Measurements from ENCODE around the gene COX19. TPM values are rescaled to one million over a fixed set of nuclear protein-coding genes. Genes with fewer than 3 reads are reported as not detected.

The COX19 gene
- total RNA-seq, 1 experiment from 2014 or later, result 28.9 TPM

DNA sequence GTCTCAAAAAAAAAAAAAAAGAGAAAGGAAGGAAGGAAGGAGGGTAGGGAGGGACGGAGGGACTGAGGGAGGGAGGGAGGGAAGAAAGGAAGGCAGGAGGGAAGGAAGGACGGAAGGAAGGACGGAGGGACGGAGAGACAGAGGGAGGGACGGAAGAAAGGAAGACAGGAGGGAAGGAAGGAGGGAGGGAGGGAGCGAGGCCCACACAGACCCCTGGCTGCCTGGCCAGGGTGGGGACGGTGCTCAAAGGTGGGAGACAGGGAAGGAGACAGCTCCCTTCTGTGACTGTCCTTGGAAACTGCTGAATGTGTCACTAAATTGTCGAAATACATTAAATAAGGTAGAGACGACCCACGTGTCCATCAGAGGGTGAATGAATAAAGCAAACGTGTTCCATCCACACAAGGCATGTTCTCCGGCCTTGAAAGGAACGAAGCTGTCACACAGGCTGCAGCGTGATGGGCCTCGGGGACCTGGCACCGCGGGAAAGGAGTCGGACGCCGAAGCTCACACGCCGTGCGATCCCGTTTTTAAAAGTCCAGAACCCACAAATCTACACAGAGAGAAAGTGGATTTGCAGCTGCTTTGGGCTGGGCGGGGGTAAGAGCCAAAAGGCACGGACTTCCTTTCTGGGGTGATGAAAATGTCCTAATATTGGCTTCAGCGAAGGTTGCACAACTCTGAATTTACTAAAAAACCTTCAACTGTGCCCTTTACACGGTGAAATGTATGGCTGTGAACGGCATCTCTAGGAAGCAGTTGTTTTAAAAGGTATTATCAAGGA lies 44.2 kb downstream of the COX19 start:
- Histone ChIP-seq H2AFZ (no peak overlapping the region), H3K4me2 (no peak overlapping the region), H3K36me3 (ENCODE audit: low read depth) (no peaks in the 10 kb centered on the region), H3F3A (ENCODE audit: insufficient read depth, low read depth) (peaks cover 6% of the 10 kb centered on the region; the same call in 1 of the 2 replicates), H3K9me3 (ENCODE audit: insufficient read depth, low read depth) (no peaks in the 10 kb centered on the region), H3K4me1 (replicated peaks; ENCODE audit: insufficient read depth) (peaks cover 6% of the 10 kb centered on the region), H3K27ac (no peak overlapping the region), H3K4me3 (no peak overlapping the region), H3K9me2 (ENCODE audit: insufficient read depth) (no peaks in the 10 kb centered on the region), H4K20me1 (ENCODE audit: insufficient read depth) (no peaks in the 10 kb centered on the region), H3K27me3 (ENCODE audit: insufficient read depth, low read depth) (no peaks in the 10 kb centered on the region), H3K79me2 (ENCODE audit: low read depth) (no peaks in the 10 kb centered on the region)
- TF ChIP-seq EZH2 (IDR thresholded peaks at IDR 0.05; ENCODE audit: low read depth) (no peak), CTCF (conservative IDR thresholded peaks at IDR 0.05) (no peak)
- DNase-seq, result no peak
- BruUV-seq (replicated peaks), result no TSS peak
- ChIA-PET POLR2A (ENCODE audit: unreplicated experiment) (no interaction called here), CTCF (no interaction called here)
- intact Hi-C loops (cut with micrococcal nuclease; ENCODE audit: unreplicated experiment), result no loop called here

- no peaks in the 10 kb centered on the region; the same call in 1 of the 2 replicates for H3F3A ChIP-seq (ENCODE audit: insufficient read depth, low read depth)
- H3K4me2 ChIP-seq, result no peak overlapping the region
- H3K27ac ChIP-seq, result no peak overlapping the region
- H3K4me1 ChIP-seq (replicated peaks; ENCODE audit: insufficient read depth), result no peaks in the 10 kb centered on the region
- no peaks in the 10 kb centered on the region for H3K9me3 ChIP-seq (ENCODE audit: insufficient read depth, low read depth)
- H3K79me2 ChIP-seq (ENCODE audit: low read depth), result no peaks in the 10 kb centered on the region
- no TSS peak for BruUV-seq (replicated peaks)
- no peaks in the 10 kb centered on the region for H4K20me1 ChIP-seq (ENCODE audit: insufficient read depth)
- ChIA-PET POLR2A (ENCODE audit: unreplicated experiment) (interaction anchor here (0.6 kb wide), 1 partner anchor 37 kb away, joined by 19 read pairs; no protein-coding TSS in a partner anchor), CTCF (interaction anchor here (0.5 to 0.7 kb wide), 2 partner anchors 23 to 254 kb away, joined by 4 to 6 read pairs; no protein-coding TSS in a partner anchor)
- intact Hi-C loops (cut with micrococcal nuclease; ENCODE audit: unreplicated experiment), result no loop called here
- no peak overlapping the region for H2AFZ ChIP-seq
- H3K36me3 ChIP-seq (ENCODE audit: low read depth), result no peaks in the 10 kb centered on the region
- no peak for DNase-seq
- no peaks in the 10 kb centered on the region for H3K9me2 ChIP-seq (ENCODE audit: insufficient read depth)
- no peaks in the 10 kb centered on the region for H3K27me3 ChIP-seq (ENCODE audit: insufficient read depth, low read depth)
- H3K4me3 ChIP-seq, result no peak overlapping the region
- TF ChIP-seq CTCF (conservative IDR thresholded peaks at IDR 0.05), result no peak
- TF ChIP-seq EZH2 (IDR thresholded peaks at IDR 0.05; ENCODE audit: low read depth), result no peak
Observed at GRCh38 chr7:929311-929711, 46.0 kb downstream of the COX19 start.

GRCh38 chr7:927031-927671 lies 48.2 kb downstream of the COX19 start:
- Histone ChIP-seq H3K36me3 (ENCODE audit: low read depth) (no peaks in the 10 kb centered on the region), H3F3A (ENCODE audit: insufficient read depth, low read depth) (no peaks in the 10 kb centered on the region; the same call in 1 of the 2 replicates), H3K9me3 (ENCODE audit: insufficient read depth, low read depth) (no peaks in the 10 kb centered on the region), H3K4me3 (no peak overlapping the region), H4K20me1 (ENCODE audit: insufficient read depth) (no peaks in the 10 kb centered on the region), H3K27me3 (ENCODE audit: insufficient read depth, low read depth) (no peaks in the 10 kb centered on the region), H2AFZ (no peak overlapping the region), H3K4me1 (replicated peaks; ENCODE audit: insufficient read depth) (no peaks in the 10 kb centered on the region), H3K4me2 (no peak overlapping the region), H3K9me2 (ENCODE audit: insufficient read depth) (no peaks in the 10 kb centered on the region), H3K79me2 (ENCODE audit: low read depth) (no peaks in the 10 kb centered on the region), H3K27ac (no peak overlapping the region)
- BruUV-seq (replicated peaks), result no TSS peak
- POLR2A ChIA-PET (ENCODE audit: unreplicated experiment), result interaction anchor here (0.6 to 1.1 kb wide), 2 partner anchors 49 to 133 kb away, joined by 3 to 4 read pairs; no protein-coding TSS in a partner anchor
- DNase-seq, result peak in 1 of 2 experiments; percentile 93
- CTCF ChIA-PET, result no interaction called here
- intact Hi-C loops (cut with micrococcal nuclease; ENCODE audit: unreplicated experiment), result loop anchor here (1.0 kb wide), 2 partner anchors 18 to 22 kb away; no protein-coding TSS in a partner anchor
- TF ChIP-seq CTCF (conservative IDR thresholded peaks at IDR 0.05) (no peak), EZH2 (IDR thresholded peaks at IDR 0.05; ENCODE audit: low read depth) (no peak)
